GM19467 (cell line): ENCODE results near the gene SLC25A6.
"Not testable (repeated sequence)": the region's sequence is repeated elsewhere in the genome, so short reads cannot be mapped to it uniquely, and the experiment has no call there.

Experiments
- ATAC-seq: cut with Tn5 transposase; IDR thresholded peaks from one replicate; pipeline ENCODE4 v1.9.1; 2021; ENCODE audit warnings: mild to moderate bottlenecking, moderate library complexity; ENCODE audit not compliant: unreplicated experiment

Gene SLC25A6

DNA sequence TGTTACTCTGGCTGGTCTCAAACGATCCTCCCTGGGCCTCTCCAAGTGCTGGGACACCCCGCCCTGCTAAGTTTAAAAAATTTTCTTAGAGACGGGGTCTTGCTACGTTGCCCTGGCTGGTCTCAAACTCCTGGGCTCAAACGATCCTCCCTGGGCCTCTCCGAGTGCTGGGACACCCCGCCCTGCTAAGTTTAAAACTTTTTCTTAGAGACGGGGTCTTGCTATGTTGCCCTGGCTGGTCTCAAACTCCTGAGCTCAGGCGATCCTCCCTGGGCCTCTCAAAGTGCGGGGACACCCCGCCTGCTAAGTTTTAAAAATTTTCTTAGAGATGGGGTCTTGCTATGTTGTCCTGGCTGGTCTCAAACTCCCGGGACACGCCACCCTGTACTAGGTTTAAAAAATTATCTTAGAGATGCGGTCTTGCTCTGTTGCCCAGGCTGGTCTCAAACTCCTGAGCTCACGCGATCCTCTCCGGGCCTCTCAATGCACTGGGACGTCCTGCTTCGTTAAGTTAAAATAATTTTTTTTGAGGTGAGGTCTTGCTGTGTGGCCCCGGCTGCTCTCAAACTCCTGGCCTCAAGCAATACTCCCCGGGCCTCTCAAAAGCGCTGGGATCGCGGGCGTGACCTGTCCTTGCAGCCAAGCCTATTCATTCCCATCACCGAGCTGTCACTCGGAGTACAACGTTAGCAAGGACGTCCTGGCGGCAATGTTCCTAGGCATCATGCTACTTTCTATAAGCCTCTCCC, 1.1 kb downstream of the SLC25A6 start:
- ATAC-seq: no peak

DNA sequence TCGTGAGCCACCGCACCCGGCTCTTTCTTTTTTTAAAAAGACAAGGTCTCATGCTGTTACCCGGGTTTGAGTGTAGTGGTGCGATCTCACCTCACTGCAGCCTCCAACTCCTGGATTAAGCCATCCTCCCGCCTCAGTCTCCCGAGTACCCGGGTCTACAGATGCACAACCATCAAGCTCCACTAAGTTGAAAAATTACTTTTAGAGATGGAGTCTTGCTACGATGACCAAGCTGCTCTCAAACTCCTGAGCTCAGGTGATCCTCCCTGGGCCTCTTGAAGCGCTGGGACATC, 2.0 kb downstream of the SLC25A6 start:
- no peak for ATAC-seq

DNA sequence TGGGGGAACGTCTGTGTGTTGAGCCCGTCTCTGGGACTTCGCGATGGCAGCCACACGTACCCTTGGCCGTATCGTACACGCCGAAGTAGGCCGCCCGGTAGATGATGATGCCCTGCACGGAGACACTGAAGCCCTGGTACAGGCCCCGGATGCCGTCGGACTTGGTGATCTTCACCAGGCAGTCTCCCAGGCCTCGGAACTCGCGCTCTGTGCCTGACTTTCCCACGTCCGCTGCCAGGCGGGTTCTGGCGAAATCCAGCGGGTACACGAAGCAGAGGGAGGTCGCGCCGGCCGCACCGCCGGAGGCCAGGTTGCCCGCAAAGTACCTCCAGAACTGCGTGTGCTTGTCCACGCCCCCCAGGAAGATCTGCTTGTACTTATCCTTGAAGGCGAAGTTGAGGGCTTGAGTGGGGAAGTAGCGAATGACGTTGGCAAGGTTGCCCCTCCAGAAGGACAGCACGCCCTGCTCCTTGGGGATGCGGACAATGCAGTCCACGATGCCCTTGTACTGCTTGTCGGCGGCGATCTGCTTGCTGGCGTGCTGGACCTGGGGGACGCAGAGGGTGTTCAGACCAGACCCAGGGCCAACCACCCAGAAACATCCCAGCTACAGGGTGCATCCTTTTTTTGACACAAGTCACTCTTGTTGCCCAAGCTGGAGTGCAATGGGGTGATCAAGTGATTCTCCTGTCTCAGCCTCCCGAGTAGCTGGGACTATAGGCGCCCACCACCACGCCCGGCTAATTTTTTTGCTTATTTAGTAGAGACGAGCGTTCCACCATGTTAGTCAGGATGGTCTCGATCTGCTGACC, 2.5 kb downstream of the SLC25A6 start:
- no peak for ATAC-seq

DNA sequence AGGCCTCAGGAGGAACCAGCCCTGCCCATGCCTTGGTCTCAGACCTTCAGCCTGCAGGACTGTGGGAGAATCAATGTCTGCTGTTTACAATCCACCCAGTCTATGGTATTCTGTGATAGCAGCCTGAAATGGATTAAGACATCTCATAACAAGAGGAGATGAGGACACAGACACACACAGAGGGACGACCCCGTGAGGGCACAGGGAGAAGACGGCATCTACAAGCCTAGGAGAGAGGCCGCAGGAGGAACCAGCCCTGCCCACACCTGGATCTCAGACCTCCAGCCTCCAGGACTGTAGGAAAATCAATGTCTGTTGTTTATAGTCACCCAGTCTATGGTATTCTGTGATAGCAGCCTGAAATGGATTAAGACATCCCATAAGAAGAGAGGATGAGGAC, 3.3 kb downstream of the SLC25A6 start:
- no peak for ATAC-seq

DNA sequence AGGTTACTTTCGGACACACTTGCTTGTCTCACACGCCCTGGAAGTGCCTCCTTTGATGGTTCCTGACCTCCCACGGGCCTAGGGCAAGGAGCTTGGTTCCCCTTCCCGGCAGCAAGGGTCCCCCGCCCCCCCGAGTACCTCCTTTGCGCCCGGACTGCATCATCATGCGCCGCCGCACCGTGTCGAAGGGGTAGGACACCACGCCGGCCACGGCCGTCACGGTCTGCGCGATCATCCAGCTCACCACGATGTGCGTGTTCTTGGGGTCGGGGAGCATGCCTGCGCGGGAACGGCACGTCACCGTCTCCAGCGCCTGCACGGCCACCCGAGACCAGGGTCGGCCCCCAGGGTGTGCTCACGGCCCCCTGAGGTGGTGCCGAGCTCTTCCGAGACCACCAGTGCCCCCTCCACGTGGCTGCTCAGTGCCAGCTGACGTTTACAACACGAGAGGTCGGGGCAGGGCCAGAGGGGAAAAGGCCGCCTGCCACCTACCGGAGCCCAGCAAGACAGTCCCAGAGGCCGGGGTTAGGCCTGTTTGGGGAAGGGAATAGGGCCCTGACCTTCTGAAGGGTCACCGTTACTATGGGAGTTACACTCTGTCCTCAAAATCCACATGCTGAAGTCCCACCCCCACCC, 4.7 kb downstream of the SLC25A6 start:
- ATAC-seq: no peak

DNA sequence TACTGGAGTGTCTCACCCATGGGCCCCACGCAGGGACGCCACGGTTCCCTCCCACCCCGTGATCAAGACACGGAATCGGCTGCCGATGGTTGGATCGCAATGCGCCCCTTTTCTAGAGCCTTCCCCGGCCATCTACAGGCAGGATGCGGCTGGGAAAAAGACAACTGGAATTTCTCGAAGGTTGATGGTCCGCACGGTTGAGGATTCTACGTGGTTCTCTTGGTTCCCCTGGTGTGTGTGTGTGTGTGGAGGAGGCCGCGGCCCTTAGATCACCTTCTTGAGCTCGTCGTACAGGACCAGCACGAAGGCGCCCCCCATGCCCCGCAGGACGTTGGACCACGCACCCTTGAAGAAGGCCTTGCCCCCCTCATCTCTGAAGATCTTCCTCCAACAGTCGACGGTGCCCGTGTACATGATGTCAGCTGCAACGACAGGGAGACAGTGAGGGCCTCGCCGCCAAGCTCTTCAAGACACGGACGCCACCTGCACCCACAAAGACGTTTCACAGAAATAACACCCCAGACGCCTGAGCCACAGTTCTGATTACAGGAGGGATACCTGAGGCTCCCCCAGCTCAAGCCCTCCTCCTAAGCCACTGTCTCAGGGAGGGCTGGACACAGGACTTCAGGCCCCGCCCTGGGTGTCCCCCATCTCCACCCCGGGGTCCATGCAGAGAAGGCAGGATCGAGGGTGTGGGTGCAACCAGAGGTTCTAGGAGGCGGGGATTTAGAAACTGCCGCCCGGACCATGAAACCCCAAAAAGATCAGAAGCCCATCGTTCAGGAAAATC, 5.4 kb downstream of the SLC25A6 start:
- no peak for ATAC-seq

DNA sequence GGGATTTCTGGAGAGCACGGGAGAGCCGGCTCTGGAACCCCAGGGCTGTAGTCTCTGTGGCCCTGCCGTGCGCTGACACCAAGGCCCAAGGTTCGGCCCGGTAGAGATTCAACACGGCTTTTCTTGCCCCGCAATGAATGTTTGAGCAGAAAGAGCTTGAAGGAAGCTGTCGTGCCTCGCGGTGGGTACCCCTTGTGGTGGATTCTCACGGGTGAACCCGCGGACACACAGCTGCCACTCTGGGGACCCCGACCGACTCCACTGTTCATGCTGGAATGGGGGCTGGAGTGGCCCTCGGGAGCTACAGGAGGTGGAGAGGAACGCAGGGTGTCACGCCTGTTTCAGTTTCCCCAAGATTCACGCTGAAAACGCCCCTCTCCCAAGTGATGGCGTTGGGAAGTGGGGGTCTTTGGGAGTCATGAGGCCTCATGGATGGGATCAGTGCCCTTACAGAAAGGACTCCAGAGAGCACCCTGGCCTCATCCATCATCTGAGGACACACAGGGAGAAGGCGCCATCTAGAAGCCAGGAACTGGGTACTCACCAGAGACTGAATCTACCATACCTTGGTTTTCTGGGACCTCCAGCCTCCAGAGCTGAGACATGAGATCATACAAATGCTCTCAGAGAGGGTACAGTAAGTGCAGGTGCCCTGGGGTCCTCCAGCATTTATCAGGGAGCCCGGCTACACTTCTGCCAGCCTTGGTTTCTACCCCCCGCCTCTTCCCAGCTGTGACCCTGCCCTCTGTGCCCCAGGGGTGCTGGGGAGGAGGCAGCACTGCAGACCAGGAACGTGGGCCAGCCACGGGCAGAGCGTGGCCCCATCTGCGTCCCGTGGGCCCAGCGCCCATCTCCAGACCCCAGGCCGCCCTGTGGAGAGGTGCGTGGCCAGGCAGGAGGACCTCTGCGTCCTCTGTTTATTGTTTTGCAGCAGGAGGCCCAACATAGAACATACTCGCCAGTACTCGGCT, 6.4 kb downstream of the SLC25A6 start:
- ATAC-seq: no peak

DNA sequence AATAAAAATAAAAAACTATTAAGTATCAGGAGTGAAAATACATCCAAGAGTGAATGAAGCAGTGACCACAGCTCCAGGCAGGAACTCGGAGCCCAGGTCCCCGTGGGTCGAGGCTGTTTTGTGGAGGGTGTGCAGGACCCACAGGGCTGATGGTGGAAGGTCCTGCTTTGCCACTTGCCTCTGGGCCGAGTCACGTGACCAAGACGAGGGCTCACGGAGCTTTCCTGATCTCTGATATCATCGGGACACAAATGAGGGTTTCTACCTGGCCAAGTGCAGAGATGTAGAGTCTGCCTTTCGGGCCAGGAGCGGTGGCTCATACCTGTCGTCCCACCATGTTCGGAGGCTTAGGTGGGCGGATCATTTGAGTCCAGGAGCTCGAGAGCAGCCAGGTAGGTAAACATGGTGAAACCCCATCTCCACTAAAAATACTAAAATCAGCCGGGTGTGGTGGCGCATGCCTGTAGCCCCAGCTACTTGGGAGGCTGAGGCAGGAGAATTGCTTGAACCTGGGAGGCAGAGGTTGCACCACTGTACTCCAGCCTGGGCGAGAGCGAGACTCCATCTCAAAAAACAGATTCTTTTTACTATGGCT, 7.2 kb downstream of the SLC25A6 start:
- no peak for ATAC-seq

DNA sequence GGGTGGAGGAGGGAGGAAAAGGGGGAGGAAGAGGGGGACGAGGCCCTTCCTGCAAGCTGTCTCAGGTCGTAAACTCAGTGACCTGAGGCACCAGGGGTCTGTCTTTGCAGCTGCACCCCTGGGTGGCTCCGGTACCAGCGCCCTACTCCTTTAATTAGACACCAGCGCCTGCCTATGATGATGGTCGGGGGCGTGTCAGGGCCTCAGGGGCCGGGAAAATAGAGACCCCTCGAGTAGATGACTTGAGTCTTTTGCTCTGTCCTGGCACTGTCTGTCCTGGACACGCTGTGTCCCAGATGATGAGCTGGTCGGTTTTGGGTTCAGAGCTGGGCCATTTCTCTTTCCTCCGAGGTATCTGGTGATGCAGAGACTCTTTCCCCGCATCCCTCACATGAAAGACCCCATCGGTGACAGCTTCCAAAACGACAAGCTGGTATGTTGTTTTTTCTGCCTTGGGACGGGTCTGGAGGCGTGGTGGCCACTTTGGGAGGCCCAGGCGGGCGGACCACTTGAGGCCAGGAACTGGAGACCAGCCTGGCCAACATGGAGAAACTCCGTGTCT, 11.2 kb downstream of the SLC25A6 start:
- no peak for ATAC-seq

DNA sequence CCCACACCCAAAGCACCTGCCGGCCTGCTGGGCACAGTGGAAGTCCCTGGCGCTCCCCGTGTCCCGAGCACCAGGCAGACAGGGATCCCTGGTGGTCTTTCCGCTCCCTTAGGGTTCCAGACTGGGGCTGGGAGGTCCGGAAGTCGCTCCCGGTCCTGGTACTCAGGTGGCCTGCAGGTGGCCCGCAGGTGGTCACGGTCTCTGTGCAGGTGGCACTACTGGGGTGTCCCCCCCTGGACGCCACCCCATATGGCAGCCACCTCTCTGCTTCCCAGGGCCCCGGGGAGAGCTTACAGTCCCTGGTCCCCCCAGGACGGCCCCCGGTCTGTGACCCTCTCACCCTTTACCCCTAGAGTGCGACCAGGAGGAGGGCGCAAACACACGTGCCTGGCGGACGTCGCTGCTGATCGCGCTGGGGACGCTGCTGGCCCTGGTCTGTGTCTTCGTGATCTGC, 13.6 kb downstream of the SLC25A6 start:
- no peak for ATAC-seq

DNA sequence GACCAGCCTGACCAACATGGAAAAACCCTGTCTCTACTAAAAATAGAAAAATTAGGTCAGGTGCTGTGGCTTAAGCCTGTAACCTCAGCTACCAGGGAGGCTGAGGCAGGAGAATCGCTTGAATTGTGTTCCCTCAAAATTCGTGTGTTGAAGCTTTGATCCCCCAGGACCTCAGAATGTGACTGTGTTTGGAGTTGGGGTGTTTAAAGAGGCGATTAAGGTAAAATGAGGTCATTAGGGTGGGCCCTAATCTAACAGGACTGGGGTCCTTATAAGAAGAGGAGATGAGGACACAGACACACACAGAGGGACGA, 23.6 kb downstream of the SLC25A6 start:
- ATAC-seq: no peak

DNA sequence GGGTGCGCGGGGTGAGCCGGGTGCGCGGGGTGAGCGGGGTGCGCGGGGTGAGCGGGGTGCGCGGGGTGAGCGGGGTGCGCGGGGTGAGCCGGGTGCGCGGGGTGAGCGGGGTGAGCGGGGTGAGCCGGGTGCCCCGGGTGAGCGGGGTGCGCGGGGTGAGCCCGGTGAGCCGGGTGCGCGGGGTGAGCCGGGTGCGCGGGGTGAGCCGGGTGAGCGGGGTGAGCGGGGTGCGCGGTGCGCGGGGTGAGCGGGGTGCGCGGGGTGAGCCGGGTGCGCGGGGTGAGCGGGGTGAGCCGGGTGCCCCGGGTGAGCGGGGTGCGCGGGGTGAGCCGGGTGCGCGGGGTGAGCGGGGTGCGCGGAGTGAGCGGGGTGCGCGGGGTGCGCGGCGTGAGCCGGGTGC, 25.6 kb downstream of the SLC25A6 start:
- not testable (repeated sequence) for ATAC-seq

DNA sequence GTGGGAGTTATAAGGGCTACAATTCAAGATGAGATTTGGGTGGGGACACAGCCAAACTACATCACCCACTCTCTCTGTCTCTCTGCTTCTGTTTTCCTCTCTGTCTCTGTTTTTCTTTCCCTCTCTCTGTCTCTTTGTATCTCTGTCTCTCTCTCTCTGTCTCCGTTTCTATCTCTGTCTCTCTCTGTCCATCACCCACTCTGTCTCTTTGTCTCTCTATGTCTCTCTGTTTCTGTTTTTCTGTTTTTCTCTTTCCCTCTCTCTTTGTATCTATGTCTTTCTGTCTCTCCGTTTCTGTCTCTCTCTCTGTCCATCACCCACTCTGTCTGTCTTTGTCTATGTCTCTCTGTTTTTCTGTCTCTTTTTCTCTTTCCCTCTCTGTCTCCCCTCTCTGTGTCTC, 30.0 kb downstream of the SLC25A6 start:
- ATAC-seq: no peak

DNA sequence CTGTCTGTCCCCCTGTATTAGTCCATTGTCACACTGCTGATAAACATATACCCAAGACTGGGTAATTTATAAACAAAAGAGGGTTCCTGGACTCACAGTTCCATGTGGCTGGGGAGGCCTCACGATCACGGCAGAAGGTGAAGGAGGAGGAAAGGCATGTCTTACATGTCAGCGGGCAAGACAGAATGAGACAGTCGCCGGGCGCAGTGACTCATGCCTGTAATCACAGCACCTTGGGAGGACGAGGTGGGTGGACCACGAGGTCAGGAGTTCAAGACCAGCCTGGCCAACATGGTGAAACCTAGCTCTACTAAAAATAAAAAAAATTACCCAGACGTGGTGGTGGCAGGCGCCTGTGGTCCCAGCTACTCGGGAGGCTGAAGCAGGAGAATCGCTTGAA, 30.6 kb downstream of the SLC25A6 start:
- no peak for ATAC-seq

DNA sequence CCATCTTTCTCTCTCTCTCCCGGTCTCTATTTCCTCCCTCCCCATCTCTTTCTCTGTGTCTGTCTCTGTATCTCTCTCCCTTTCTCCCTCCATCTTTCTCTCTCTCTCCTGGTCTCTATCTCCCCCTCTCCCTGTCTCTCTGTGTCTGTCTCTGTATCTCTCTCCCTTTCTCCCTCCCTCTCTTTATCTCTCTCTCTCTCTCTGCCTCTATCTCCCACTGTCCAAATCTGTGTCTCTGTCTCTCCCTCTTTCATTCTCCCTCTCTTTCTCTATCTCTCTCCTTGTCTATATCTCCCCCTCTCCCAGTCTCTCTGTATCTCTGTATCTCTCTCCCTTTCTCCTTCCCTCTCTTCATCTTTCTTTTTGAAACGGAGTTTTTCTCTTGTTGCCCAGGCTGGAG, 31.7 kb downstream of the SLC25A6 start:
- no peak for ATAC-seq

DNA sequence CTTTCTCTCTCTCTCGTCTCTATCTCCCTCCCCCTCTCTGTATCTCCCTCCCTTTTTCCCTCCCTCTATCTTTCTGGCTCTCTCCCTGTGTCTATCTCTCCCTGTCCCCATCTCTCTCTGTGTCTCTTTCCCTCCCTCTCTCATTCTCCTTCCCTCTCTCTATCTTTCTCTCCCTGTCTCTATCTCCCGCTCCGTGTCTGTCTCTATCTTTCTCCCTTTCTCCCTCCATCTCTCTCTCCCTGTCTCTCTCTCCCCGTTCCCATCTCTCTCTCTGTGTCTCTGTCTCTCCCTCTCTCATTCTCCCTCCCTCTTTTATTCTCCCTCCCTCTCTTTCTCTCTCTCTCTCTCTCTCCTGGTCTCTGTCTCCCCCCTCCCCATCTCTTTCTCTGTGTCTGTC, 32.4 kb downstream of the SLC25A6 start:
- no peak for ATAC-seq

DNA sequence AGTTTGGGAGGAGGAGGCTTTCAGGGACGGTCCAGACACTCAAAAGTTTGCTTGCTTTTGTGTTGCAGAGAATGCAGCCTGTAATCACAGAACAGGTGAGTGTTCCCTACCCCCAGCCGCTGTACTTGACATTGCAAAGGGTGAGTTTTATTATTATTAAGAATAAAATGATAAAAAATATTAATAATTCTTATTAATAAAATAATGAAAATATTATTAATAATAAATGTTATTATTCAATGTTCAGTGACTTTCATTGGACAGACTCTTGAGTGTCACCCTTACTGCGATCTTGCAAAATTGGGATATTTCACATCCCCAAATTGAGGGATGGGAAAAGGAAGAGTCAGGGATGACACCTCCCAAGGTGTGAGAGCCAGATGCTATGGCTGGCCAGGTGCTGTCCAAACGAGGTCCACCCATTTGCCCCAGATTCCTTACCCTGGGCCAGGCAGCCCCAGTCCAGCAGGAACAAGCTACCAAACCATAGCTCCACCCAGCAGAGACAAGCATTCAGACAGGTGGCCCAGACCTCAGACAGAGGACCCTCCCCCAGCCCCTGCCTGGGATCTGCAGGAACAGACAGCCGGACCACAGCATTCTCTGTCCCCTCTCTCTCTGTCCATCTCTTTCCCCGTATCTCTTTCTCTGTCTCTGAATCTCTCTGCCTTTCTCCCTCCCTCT, 33.0 kb downstream of the SLC25A6 start:
- no peak for ATAC-seq

DNA sequence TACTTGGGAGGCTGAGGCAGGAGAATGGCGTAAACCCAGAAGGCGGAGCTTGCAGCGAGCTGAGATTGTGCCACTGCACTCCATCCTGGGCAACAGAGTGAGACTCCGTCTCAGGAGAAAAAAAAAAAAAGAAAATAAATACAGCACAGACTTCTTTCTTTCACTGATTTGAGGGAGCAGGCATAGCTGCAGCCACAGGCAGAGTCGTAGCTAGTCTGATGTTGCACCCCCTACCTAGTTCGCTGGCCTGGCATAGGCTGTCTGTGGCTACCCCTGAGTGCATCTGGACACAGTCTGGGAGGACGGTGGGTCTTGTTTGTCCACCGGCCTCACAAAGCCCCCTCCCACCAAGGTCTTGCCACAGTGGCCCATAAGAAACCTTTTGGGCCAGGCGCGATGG, 33.9 kb downstream of the SLC25A6 start:
- no peak for ATAC-seq
